SK-N-SH (cell line): ENCODE measurements around the gene TRIM69. TPM values are rescaled to one million over a fixed set of nuclear protein-coding genes. Genes with fewer than 3 reads are reported as not detected.

Source experiments
- CTCF ChIA-PET: fragments of 300-600, 350-600 bp; formaldehyde crosslinking; extraction: SDS; loops from one replicate; lab custom pipeline; 2021; lab: Yijun Ruan, JAX
- POLR2A ChIA-PET: fragments of 350-600 bp; sonication (Branson Sonifier 250); formaldehyde crosslinking; extraction: SDS; loops from one replicate; lab custom pipeline; 2020; ENCODE audit warnings: antibody characterized with exemption, inconsistent platforms; lab: Yijun Ruan, JAX
- DNase-seq: peaks from one replicate; pipeline ENCODE4 v3.0.0; 2012
- H2AFZ ChIP-seq: fragments of 200-600 bp; sonication (generic); 2 replicates; pipeline ENCODE4 v1.8.1; 2016; ENCODE audit warnings: antibody characterized with exemption, mild to moderate bottlenecking, low read depth
- H3F3A ChIP-seq: fragments of 200-600 bp; sonication (generic); replicated peaks from 2 replicates; pipeline ENCODE3; 2016; ENCODE audit warnings: antibody characterized with exemption, mild to moderate bottlenecking; ENCODE audit not compliant: insufficient read depth
- H3K27ac ChIP-seq, 2 experiments: fragments of 200-500 bp in 1 of 2; fragments of 200-600 bp in 1 of 2; sonication (Bioruptor generic) in 1 of 2; sonication (generic), shearing (Covaris generic) in 1 of 2; 2 replicates each; pipeline versions ENCODE4 v1.5.1 to v1.6.1; 2014 to 2016; ENCODE audit warnings: low read depth in 2 of 2, inconsistent platforms in 1 of 2, low read length in 1 of 2, mild to moderate bottlenecking in 1 of 2, mixed read lengths in 1 of 2
- H3K27me3 ChIP-seq: fragments of 200-600 bp; sonication (generic), shearing (Covaris generic); 2 replicates; pipeline ENCODE4 v1.6.1; 2016; ENCODE audit warnings: mixed run types; ENCODE audit not compliant: insufficient read depth
- H3K36me3 ChIP-seq, 2 experiments: fragments of 200-500 bp in 1 of 2; fragments of 200-600 bp in 1 of 2; sonication (Bioruptor generic) in 1 of 2; sonication (generic) in 1 of 2; replicated peaks in 1 of 2; 2 replicates each; pipeline versions ENCODE3 to v1.5.1; 2014 to 2016; ENCODE audit warnings: low read length in 1 of 2, mild to moderate bottlenecking in 1 of 2; ENCODE audit not compliant: insufficient read depth in 2 of 2, control insufficient read depth in 1 of 2
- H3K4me1 ChIP-seq, 2 experiments: fragments of 200-500 bp in 1 of 2; fragments of 200-600 bp in 1 of 2; sonication (Bioruptor generic) in 1 of 2; sonication (generic), shearing (Covaris generic) in 1 of 2; 2 replicates each; pipeline versions ENCODE4 v1.5.1 to v1.6.1; 2014 to 2016; ENCODE audit warnings: low read depth in 1 of 2, low read length in 1 of 2, mixed run types in 1 of 2; ENCODE audit not compliant: insufficient read depth in 2 of 2, control insufficient read depth in 1 of 2
- H3K4me2 ChIP-seq: fragments of 200-600 bp; sonication (generic), shearing (Covaris generic); 2 replicates; pipeline ENCODE4 v1.6.1; 2017; ENCODE audit warnings: mixed run types
- H3K4me3 ChIP-seq, 2 experiments: fragments of 200-500 bp in 1 of 2; fragments of 200-600 bp in 1 of 2; sonication (Bioruptor generic) in 1 of 2; sonication (generic), shearing (Covaris generic) in 1 of 2; 2 replicates each; pipeline versions ENCODE4 v1.5.1 to v1.8.1; 2014 to 2016; ENCODE audit warnings: low read depth in 2 of 2, inconsistent platforms in 1 of 2, low read length in 1 of 2, mild to moderate bottlenecking in 1 of 2, mixed read lengths in 1 of 2, moderate library complexity in 1 of 2
- H3K79me2 ChIP-seq: fragments of 200-600 bp; sonication (generic); 2 replicates; pipeline ENCODE4 v1.8.1; 2017; ENCODE audit warnings: mild to moderate bottlenecking; ENCODE audit not compliant: insufficient read depth
- H3K9ac ChIP-seq: fragments of 200-600 bp; sonication (generic); 2 replicates; pipeline ENCODE4 v1.6.1; 2017; ENCODE audit warnings: mixed run types
- H3K9me2 ChIP-seq: fragments of 200-600 bp; sonication (generic); 2 replicates; pipeline ENCODE4 v1.6.1; 2017; ENCODE audit warnings: mixed run types
- H3K9me3 ChIP-seq: fragments of 200-600 bp; sonication (generic); 2 replicates; pipeline ENCODE4 v1.6.1; 2017; ENCODE audit warnings: mixed run types, mild to moderate bottlenecking, moderate library complexity
- H4K20me1 ChIP-seq: fragments of 200-600 bp; sonication (generic); 2 replicates; pipeline ENCODE4 v1.6.1; 2017; ENCODE audit warnings: mild to moderate bottlenecking, mixed run types; ENCODE audit not compliant: insufficient read depth
- CHD2 ChIP-seq: fragments of 150-350 bp; IDR thresholded peaks from 2 replicates; pipeline ENCODE4 v1.6.1; 2018; ENCODE audit warnings: low read length; ENCODE audit not compliant: partially characterized antibody
- FOSL2 ChIP-seq: IDR thresholded peaks from 2 replicates; pipeline ENCODE4 v1.4.0; 2012; ENCODE audit warnings: low read depth, mild to moderate bottlenecking, moderate library complexity, borderline replicate concordance
- GATA2 ChIP-seq: sonication (generic); formaldehyde crosslinking; IDR thresholded peaks from 2 replicates; pipeline ENCODE4 v1.5.0; 2020; ENCODE audit warnings: mild to moderate bottlenecking, missing genetic modification reagents
- JUND ChIP-seq: IDR thresholded peaks from 2 replicates; pipeline ENCODE4 v1.4.0; 2012
- PBX3 ChIP-seq: IDR thresholded peaks from 2 replicates; pipeline ENCODE4; 2012
- RAD21 ChIP-seq: IDR thresholded peaks from 2 replicates; pipeline ENCODE4 v1.6.1; 2012; ENCODE audit warnings: mild to moderate bottlenecking, low read length
- RCOR1 ChIP-seq: fragments of 150-350 bp; IDR thresholded peaks from 2 replicates; pipeline ENCODE4 v1.6.1; 2017; ENCODE audit warnings: antibody characterized with exemption, low read length
- REST ChIP-seq: IDR thresholded peaks from 2 replicates; pipeline ENCODE4 v1.6.1; 2012; ENCODE audit warnings: mild to moderate bottlenecking, low read depth, low read length, moderate library complexity
- RFX5 ChIP-seq: IDR thresholded peaks from 2 replicates; pipeline ENCODE4 v1.6.1; 2012; ENCODE audit warnings: mild to moderate bottlenecking, improper control_type of control experiment, low read length
- SMC3 ChIP-seq: IDR thresholded peaks from 2 replicates; pipeline ENCODE4 v1.6.1; 2012; ENCODE audit warnings: low read depth, low read length, improper control_type of control experiment
- TCF12 ChIP-seq: IDR thresholded peaks from 2 replicates; pipeline ENCODE4 v1.4.0; 2012
- TEAD4 ChIP-seq: IDR thresholded peaks from 2 replicates; pipeline ENCODE4 v1.4.0; 2012; ENCODE audit warnings: mild to moderate bottlenecking, borderline replicate concordance; ENCODE audit not compliant: insufficient read depth
- ZBTB33 ChIP-seq: IDR thresholded peaks from 2 replicates; pipeline ENCODE4 v1.4.0; 2012; ENCODE audit warnings: low read depth, borderline replicate concordance
- WGBS: methylation state at CpG from one replicate; pipeline ENCODE4 v1.1.6; 2017; ENCODE audit warnings: low lambda C conversion rate; 5-methylcytosine and 5-hydroxymethylcytosine counted together
- polyA plus RNA-seq, 3 experiments: library from polyadenylated mRNA; depleted of rRNA; stranded (reverse); fragments of >200 nt; gene quantifications; 2 replicates each; pipeline ENCODE4 v1.2.3, GENCODE V29; 2012

Gene TRIM69
- polyA plus RNA-seq, 1 of the 3 experiments (the other 2 are of a cell fraction): 9.7 TPM

- no peak overlapping the region for H3K9ac ChIP-seq
- no peaks in the 10 kb centered on the region for H3F3A ChIP-seq
- H4K20me1 ChIP-seq: no peaks in the 10 kb centered on the region
- H2AFZ ChIP-seq: no peak overlapping the region
- no peaks in the 10 kb centered on the region for H3K9me3 ChIP-seq
- no peaks in the 10 kb centered on the region for H3K79me2 ChIP-seq
- CTCF ChIA-PET: no interaction called here
- no peaks in the 10 kb centered on the region for H3K4me1 ChIP-seq
- no peaks in the 10 kb centered on the region for H3K27me3 ChIP-seq
- H3K4me3 ChIP-seq: no peak overlapping the region
- POLR2A ChIA-PET: no interaction called here
- WGBS: 87% methylated on average over 3 of the region's 3 CpGs
- DNase-seq: no peak
- TF ChIP-seq RFX5: no peak
- TF ChIP-seq TEAD4: no peak
- TF ChIP-seq TCF12: no peak
- no peak for TF ChIP-seq RCOR1
- no peak for TF ChIP-seq FOSL2
- no peak for TF ChIP-seq SMC3
- no peak for TF ChIP-seq PBX3
- TF ChIP-seq RAD21: no peak
- no peak for TF ChIP-seq CHD2
- no peak for TF ChIP-seq ZBTB33
- no peak for TF ChIP-seq GATA2 (CRISPR knock-in tag)
- no peak for TF ChIP-seq REST
- no peak overlapping the region for H3K27ac ChIP-seq
- H3K9me2 ChIP-seq: no peaks in the 10 kb centered on the region
- no peak overlapping the region for H3K4me2 ChIP-seq
- no peaks in the 10 kb centered on the region for H3K36me3 ChIP-seq
Observed at GRCh38 chr15:44695294-44695693, 41.0 kb upstream of the TRIM69 start.

GRCh38 chr15:44697014-44697413 is 39.3 kb upstream of the TRIM69 start:
- H3K79me2 ChIP-seq: no peaks in the 10 kb centered on the region
- DNase-seq: no peak
- H3K9ac ChIP-seq: no peak overlapping the region
- H3K27ac ChIP-seq: no peak overlapping the region
- ChIA-PET CTCF (no interaction called here), POLR2A (no interaction called here)
- H4K20me1 ChIP-seq: no peaks in the 10 kb centered on the region
- H3K9me2 ChIP-seq: no peaks in the 10 kb centered on the region
- no peaks in the 10 kb centered on the region for H3K4me1 ChIP-seq
- no peak overlapping the region for H3K4me3 ChIP-seq
- H3K4me2 ChIP-seq: no peak overlapping the region
- H3K36me3 ChIP-seq: no peaks in the 10 kb centered on the region
- TF ChIP-seq TEAD4: no peak
- TF ChIP-seq JUND: no peak
- no peak overlapping the region for H2AFZ ChIP-seq
- no peaks in the 10 kb centered on the region for H3K27me3 ChIP-seq
- no peaks in the 10 kb centered on the region for H3K9me3 ChIP-seq
- no peaks in the 10 kb centered on the region for H3F3A ChIP-seq
